HEK293 (cell line): ENCODE results near the gene SYNE1.

Experiments
- CTCF ChIA-PET: fragments of 350-600 bp; formaldehyde crosslinking; extraction: SDS; loops from one replicate; lab custom pipeline; 2021; ENCODE audit warnings: antibody characterized with exemption; lab: Yijun Ruan, JAX
- POLR2A ChIA-PET: fragments of 300-600 bp; formaldehyde crosslinking; extraction: SDS; loops from one replicate; lab custom pipeline; 2020; ENCODE audit warnings: antibody characterized with exemption, inconsistent platforms; lab: Yijun Ruan, JAX
- H3K27ac ChIP-seq: fragments of 200-500 bp; sonication (Bioruptor generic); 2 replicates; pipeline ENCODE4 v1.5.1; 2014; ENCODE audit warnings: low read depth, low read length, control low read depth, inconsistent platforms; ENCODE audit errors: extremely low read depth
- H3K36me3 ChIP-seq, 2 experiments: fragments of 200-500 bp in 1 of 2; sonication (Bioruptor generic) in 1 of 2; 1 replicate in 1 of 2; 2 replicates in 1 of 2; pipeline ENCODE4 v1.5.1; 2014 to 2017; ENCODE audit warnings: inconsistent platforms in 2 of 2, low read length in 2 of 2; ENCODE audit not compliant: control insufficient read depth in 2 of 2, insufficient read depth in 1 of 2
- H3K4me1 ChIP-seq: fragments of 200-500 bp; sonication (Bioruptor generic); 2 replicates; pipeline ENCODE4 v1.5.1; 2014; ENCODE audit warnings: mild to moderate bottlenecking, low read length, inconsistent platforms; ENCODE audit not compliant: control insufficient read depth, insufficient read depth
- H3K4me3 ChIP-seq: 2 replicates; pipeline ENCODE4 v1.5.1; 2011; ENCODE audit warnings: low read depth, mild to moderate bottlenecking, control low read depth, low read length, moderate library complexity
- H3K9me3 ChIP-seq: fragments of 200-500 bp; sonication (Bioruptor generic); 2 replicates; pipeline ENCODE4 v1.5.1; 2014; ENCODE audit warnings: low read depth, low read length, inconsistent platforms; ENCODE audit not compliant: control insufficient read depth, insufficient read depth
- EGR2 ChIP-seq: fragments of 450-650 bp; formaldehyde crosslinking; IDR thresholded peaks from 2 replicates; pipeline ENCODE4 v1.5.1; 2016; ENCODE audit warnings: low read depth, missing biosample characterization, missing genetic modification characterization
- GLIS2 ChIP-seq: fragments of 450-650 bp; formaldehyde crosslinking; IDR thresholded peaks from 2 replicates; pipeline ENCODE4 v1.5.1; 2016; ENCODE audit warnings: missing biosample characterization, missing genetic modification characterization
- IKZF3 ChIP-seq: fragments of 450-650 bp; IDR thresholded peaks from 2 replicates; pipeline ENCODE4 v1.5.0; 2018; ENCODE audit warnings: missing biosample characterization, mild to moderate bottlenecking, missing genetic modification characterization, moderate library complexity
- KLF10 ChIP-seq: fragments of 450-650 bp; IDR thresholded peaks from 2 replicates; pipeline ENCODE4 v1.5.1; 2018; ENCODE audit warnings: missing biosample characterization, mild to moderate bottlenecking, missing genetic modification characterization
- KLF7 ChIP-seq: fragments of 450-650 bp; formaldehyde crosslinking; IDR thresholded peaks from 2 replicates; pipeline ENCODE4 v1.5.1; 2016; ENCODE audit warnings: missing biosample characterization, missing genetic modification characterization, borderline replicate concordance
- KLF9 ChIP-seq: fragments of 450-650 bp; formaldehyde crosslinking; IDR thresholded peaks from 2 replicates; pipeline ENCODE4 v1.5.1; 2016; ENCODE audit warnings: missing biosample characterization, missing genetic modification characterization, low read depth
- OSR2 ChIP-seq: fragments of 450-650 bp; formaldehyde crosslinking; IDR thresholded peaks from 2 replicates; pipeline ENCODE4 v1.5.1; 2016; ENCODE audit warnings: missing biosample characterization, missing genetic modification characterization
- SP7 ChIP-seq: fragments of 450-650 bp; formaldehyde crosslinking; IDR thresholded peaks from 2 replicates; pipeline ENCODE4 v1.5.1; 2016; ENCODE audit warnings: missing biosample characterization, missing genetic modification characterization
- TCF7L2 ChIP-seq: IDR thresholded peaks from 2 replicates; pipeline ENCODE4 v1.6.1; 2011; ENCODE audit warnings: low read depth, mild to moderate bottlenecking, inconsistent platforms, low read length, moderate library complexity, borderline replicate concordance
- TRIM28 ChIP-seq: IDR thresholded peaks from 2 replicates; pipeline ENCODE4 v1.6.1; 2011; ENCODE audit warnings: low read length, control low read depth, borderline replicate concordance
- WT1 ChIP-seq: fragments of 450-650 bp; formaldehyde crosslinking; IDR thresholded peaks from 2 replicates; pipeline ENCODE4 v1.5.1; 2016; ENCODE audit warnings: missing biosample characterization, missing genetic modification characterization
- ZBTB20 ChIP-seq: fragments of 450-650 bp; formaldehyde crosslinking; IDR thresholded peaks from 2 replicates; pipeline ENCODE4 v1.5.1; 2016; ENCODE audit warnings: missing biosample characterization, missing genetic modification characterization
- ZBTB8A ChIP-seq: fragments of 450-650 bp; formaldehyde crosslinking; IDR thresholded peaks from 2 replicates; pipeline ENCODE4 v1.5.1; 2016; ENCODE audit warnings: missing biosample characterization, missing genetic modification characterization
- ZFHX2 ChIP-seq: fragments of 450-650 bp; formaldehyde crosslinking; conservative IDR thresholded peaks from 2 replicates; pipeline ENCODE4 v1.5.1; 2016; ENCODE audit warnings: missing biosample characterization, missing genetic modification characterization
- ZFP3 ChIP-seq: fragments of 450-650 bp; formaldehyde crosslinking; IDR thresholded peaks from 2 replicates; pipeline ENCODE4 v1.5.1; 2016; ENCODE audit warnings: low read depth, missing biosample characterization, missing genetic modification characterization
- ZFP37 ChIP-seq: fragments of 450-650 bp; formaldehyde crosslinking; IDR thresholded peaks from 2 replicates; pipeline ENCODE4 v1.5.1; 2016; ENCODE audit warnings: missing biosample characterization, missing genetic modification characterization
- ZNF140 ChIP-seq: fragments of 450-650 bp; formaldehyde crosslinking; IDR thresholded peaks from 2 replicates; pipeline ENCODE4 v1.5.1; 2016; ENCODE audit warnings: missing biosample characterization, missing genetic modification characterization
- ZNF214 ChIP-seq: fragments of 450-650 bp; formaldehyde crosslinking; IDR thresholded peaks from 2 replicates; pipeline ENCODE4 v1.5.1; 2017; ENCODE audit warnings: missing biosample characterization, mild to moderate bottlenecking, missing genetic modification characterization, borderline replicate concordance
- ZNF311 ChIP-seq: fragments of 450-650 bp; formaldehyde crosslinking; IDR thresholded peaks from 2 replicates; pipeline ENCODE4 v1.5.1; 2017; ENCODE audit warnings: missing biosample characterization, missing genetic modification characterization, borderline replicate concordance
- ZNF404 ChIP-seq: fragments of 450-650 bp; formaldehyde crosslinking; IDR thresholded peaks from 2 replicates; pipeline ENCODE4 v1.5.1; 2017; ENCODE audit warnings: missing biosample characterization, missing genetic modification characterization
- ZNF549 ChIP-seq: fragments of 450-650 bp; IDR thresholded peaks from 2 replicates; pipeline ENCODE4 v1.5.1; 2018; ENCODE audit warnings: missing biosample characterization, missing genetic modification characterization, mild to moderate bottlenecking, inconsistent platforms, moderate library complexity
- ZNF561 ChIP-seq: fragments of 450-650 bp; IDR thresholded peaks from 2 replicates; pipeline ENCODE4 v1.5.1; 2018; ENCODE audit warnings: missing biosample characterization, missing genetic modification characterization, borderline replicate concordance
- ZNF654 ChIP-seq: fragments of 450-650 bp; formaldehyde crosslinking; IDR thresholded peaks from 2 replicates; pipeline ENCODE4 v1.5.1; 2016; ENCODE audit warnings: low read depth, missing biosample characterization, missing genetic modification characterization
- ZNF677 ChIP-seq: fragments of 450-650 bp; IDR thresholded peaks from 2 replicates; pipeline ENCODE4 v1.5.0; 2018; ENCODE audit warnings: missing biosample characterization, mild to moderate bottlenecking, missing genetic modification characterization, moderate library complexity
- ZNF791 ChIP-seq: fragments of 450-650 bp; formaldehyde crosslinking; IDR thresholded peaks from 2 replicates; pipeline ENCODE4 v1.5.1; 2016; ENCODE audit warnings: missing biosample characterization, missing genetic modification characterization
- TF ChIP-seq, protein P1 (sequence below): fragments of 450-650 bp; formaldehyde crosslinking; IDR thresholded peaks from 2 replicates; pipeline ENCODE4 v1.5.1; 2016; ENCODE audit warnings: missing biosample characterization, missing genetic modification characterization, borderline replicate concordance
- TF ChIP-seq, protein P2 (sequence below): fragments of 450-650 bp; formaldehyde crosslinking; IDR thresholded peaks from 2 replicates; pipeline ENCODE4 v1.5.1; 2016; ENCODE audit warnings: missing biosample characterization, missing genetic modification characterization

SYNE1 gene

DNA sequence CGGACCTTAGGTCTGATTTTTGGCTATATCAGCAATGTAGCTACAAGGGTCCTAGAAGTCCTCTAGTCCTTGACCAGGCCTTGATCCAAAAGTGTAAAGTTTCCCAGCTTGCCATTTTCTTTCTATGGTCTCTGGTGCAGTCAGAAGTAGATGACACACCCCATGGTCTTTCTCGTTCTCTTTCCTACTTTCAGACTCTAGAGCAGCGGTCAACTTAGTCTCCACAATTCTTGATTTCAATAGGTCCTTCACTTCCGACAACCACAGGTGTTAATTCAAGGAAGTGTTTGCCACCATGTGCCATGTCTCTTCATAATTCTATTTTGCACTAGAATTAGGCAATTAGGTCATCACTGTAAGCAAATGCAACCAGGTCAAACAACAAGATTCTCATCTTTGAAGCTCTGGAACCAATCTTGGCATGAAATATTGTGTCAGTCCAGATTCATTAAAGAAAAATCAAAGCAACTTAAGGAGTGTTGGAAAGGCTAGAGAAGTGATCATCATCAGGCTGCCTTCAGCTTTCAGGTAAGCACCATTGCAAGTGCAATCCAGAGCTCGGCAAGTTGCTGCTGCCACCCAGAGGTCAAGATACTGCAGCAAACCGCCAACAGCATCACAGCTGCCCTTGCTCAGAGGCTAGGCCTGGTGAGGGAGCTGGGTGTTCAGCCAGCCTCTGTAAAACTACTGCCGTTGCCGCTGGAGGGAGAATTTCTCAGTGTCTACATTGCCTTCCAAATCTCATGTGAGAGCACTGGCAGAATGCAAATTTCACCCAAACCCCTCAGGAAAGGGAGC, 5.6 kb upstream of the SYNE1 start (continued):
- TF ChIP-seq ZNF654 (tag by site-specific recombination), result peak; percentile 70
- TF ChIP-seq, all 188 proteins: peak for 4

DNA sequence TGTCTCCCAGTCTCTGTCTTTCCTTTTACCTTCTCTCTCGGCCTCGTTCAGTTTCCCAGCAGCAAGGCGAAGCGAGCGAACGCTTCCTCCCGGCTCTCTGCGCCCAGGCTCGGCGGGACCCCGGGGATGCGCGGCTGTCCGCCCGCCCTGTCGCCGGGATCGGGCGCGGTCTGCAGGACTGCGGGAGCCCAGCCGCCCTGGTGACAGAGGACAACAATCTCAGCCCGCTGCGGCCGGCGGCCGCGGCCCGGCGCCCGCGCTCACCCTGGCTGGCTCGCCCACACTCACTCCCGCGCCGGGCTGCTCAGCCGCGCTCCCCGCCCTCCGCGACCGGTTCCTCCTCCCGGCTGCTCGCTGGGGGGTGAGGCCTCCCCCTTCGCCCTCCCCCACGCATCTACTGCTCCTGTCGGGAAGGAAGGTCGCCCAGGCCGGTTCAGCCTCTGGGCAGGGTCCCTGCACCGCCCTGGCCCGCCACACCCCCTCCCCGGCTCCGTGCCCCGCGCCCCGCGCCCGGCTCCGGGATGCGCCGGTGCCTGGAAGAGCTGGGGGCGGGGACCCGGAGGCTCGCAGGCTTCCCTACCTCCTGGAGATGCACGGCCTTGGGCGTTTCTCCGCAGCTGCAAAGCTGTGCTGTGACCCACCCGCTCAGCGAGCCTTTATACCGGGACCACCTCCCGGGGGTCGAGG, 410 bp downstream of the SYNE1 start:
- Histone ChIP-seq H3K4me1 (no peaks in the 10 kb centered on the region), H3K4me3 (peak overlapping the region; percentile 69), H3K9me3 (no peaks in the 10 kb centered on the region), H3K36me3 (no peaks in the 10 kb centered on the region), H3K27ac (peak overlapping the region; percentile 51; the same call in 1 of the 2 replicates)
- ChIA-PET CTCF (interaction anchor here (0.7 to 1.2 kb wide), 2 partner anchors 41 to 73 kb away, joined by 3 to 5 read pairs; no protein-coding TSS in a partner anchor), POLR2A (interaction anchor here (0.6 kb wide), 1 partner anchor 19 kb away, joined by 3 read pairs; no protein-coding TSS in a partner anchor)
- TF ChIP-seq OSR2 (tag by site-specific recombination) (no peak), IKZF3 (tag by site-specific recombination) (no peak), ZBTB20 (tag by site-specific recombination) (no peak), WT1 (no peak), GLIS2 (tag by site-specific recombination) (peak; percentile 91), ZFHX2 (tag by site-specific recombination) (peak; percentile 80), ZNF140 (no peak), ZNF549 (tag by site-specific recombination) (no peak), ZNF791 (tag by site-specific recombination) (no peak), KLF9 (tag by site-specific recombination) (peak; percentile 79), ZNF214 (tag by site-specific recombination) (no peak), TRIM28 (no peak), ZNF404 (tag by site-specific recombination) (no peak), ZNF677 (tag by site-specific recombination) (no peak), ZFP3 (tag by site-specific recombination) (no peak), KLF7 (tag by site-specific recombination) (no peak), TCF7L2 (no peak), ZNF311 (tag by site-specific recombination) (no peak), ZFP37 (tag by site-specific recombination) (no peak), KLF10 (tag by site-specific recombination) (peak; percentile 35; the same call in 1 of the 2 replicates), SP7 (tag by site-specific recombination) (no peak), ZNF561 (tag by site-specific recombination) (peak; percentile 35; the same call in 1 of the 2 replicates), ZBTB8A (tag by site-specific recombination) (peak; percentile 91), EGR2 (tag by site-specific recombination) (peak; percentile 58)
- TF ChIP-seq, protein P1, sequence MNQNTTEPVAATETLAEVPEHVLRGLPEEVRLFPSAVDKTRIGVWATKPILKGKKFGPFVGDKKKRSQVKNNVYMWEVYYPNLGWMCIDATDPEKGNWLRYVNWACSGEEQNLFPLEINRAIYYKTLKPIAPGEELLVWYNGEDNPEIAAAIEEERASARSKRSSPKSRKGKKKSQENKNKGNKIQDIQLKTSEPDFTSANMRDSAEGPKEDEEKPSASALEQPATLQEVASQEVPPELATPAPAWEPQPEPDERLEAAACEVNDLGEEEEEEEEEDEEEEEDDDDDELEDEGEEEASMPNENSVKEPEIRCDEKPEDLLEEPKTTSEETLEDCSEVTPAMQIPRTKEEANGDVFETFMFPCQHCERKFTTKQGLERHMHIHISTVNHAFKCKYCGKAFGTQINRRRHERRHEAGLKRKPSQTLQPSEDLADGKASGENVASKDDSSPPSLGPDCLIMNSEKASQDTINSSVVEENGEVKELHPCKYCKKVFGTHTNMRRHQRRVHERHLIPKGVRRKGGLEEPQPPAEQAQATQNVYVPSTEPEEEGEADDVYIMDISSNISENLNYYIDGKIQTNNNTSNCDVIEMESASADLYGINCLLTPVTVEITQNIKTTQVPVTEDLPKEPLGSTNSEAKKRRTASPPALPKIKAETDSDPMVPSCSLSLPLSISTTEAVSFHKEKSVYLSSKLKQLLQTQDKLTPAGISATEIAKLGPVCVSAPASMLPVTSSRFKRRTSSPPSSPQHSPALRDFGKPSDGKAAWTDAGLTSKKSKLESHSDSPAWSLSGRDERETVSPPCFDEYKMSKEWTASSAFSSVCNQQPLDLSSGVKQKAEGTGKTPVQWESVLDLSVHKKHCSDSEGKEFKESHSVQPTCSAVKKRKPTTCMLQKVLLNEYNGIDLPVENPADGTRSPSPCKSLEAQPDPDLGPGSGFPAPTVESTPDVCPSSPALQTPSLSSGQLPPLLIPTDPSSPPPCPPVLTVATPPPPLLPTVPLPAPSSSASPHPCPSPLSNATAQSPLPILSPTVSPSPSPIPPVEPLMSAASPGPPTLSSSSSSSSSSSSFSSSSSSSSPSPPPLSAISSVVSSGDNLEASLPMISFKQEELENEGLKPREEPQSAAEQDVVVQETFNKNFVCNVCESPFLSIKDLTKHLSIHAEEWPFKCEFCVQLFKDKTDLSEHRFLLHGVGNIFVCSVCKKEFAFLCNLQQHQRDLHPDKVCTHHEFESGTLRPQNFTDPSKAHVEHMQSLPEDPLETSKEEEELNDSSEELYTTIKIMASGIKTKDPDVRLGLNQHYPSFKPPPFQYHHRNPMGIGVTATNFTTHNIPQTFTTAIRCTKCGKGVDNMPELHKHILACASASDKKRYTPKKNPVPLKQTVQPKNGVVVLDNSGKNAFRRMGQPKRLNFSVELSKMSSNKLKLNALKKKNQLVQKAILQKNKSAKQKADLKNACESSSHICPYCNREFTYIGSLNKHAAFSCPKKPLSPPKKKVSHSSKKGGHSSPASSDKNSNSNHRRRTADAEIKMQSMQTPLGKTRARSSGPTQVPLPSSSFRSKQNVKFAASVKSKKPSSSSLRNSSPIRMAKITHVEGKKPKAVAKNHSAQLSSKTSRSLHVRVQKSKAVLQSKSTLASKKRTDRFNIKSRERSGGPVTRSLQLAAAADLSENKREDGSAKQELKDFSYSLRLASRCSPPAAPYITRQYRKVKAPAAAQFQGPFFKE (tag by site-specific recombination), result no peak
- TF ChIP-seq, protein P2, sequence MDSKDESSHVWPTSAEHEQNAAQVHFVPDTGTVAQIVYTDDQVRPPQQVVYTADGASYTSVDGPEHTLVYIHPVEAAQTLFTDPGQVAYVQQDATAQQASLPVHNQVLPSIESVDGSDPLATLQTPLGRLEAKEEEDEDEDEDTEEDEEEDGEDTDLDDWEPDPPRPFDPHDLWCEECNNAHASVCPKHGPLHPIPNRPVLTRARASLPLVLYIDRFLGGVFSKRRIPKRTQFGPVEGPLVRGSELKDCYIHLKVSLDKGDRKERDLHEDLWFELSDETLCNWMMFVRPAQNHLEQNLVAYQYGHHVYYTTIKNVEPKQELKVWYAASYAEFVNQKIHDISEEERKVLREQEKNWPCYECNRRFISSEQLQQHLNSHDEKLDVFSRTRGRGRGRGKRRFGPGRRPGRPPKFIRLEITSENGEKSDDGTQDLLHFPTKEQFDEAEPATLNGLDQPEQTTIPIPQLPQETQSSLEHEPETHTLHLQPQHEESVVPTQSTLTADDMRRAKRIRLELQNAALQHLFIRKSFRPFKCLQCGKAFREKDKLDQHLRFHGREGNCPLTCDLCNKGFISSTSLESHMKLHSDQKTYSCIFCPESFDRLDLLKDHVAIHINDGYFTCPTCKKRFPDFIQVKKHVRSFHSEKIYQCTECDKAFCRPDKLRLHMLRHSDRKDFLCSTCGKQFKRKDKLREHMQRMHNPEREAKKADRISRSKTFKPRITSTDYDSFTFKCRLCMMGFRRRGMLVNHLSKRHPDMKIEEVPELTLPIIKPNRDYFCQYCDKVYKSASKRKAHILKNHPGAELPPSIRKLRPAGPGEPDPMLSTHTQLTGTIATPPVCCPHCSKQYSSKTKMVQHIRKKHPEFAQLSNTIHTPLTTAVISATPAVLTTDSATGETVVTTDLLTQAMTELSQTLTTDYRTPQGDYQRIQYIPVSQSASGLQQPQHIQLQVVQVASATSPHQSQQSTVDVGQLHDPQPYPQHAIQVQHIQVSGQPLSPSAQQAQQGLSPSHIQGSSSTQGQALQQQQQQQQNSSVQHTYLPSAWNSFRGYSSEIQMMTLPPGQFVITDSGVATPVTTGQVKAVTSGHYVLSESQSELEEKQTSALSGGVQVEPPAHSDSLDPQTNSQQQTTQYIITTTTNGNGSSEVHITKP (tag by site-specific recombination), result 0 out of 2 replicates have a peak, but pooled peaks have one; percentile 6
